ENCODE results near the gene C22orf15.

The C22orf15 gene, protein sequence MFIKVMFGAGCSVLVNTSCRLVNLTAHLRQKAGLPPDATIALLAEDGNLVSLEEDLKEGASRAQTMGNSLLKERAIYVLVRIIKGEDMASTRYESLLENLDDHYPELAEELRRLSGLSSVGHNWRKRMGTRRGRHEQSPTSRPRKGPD

DNA sequence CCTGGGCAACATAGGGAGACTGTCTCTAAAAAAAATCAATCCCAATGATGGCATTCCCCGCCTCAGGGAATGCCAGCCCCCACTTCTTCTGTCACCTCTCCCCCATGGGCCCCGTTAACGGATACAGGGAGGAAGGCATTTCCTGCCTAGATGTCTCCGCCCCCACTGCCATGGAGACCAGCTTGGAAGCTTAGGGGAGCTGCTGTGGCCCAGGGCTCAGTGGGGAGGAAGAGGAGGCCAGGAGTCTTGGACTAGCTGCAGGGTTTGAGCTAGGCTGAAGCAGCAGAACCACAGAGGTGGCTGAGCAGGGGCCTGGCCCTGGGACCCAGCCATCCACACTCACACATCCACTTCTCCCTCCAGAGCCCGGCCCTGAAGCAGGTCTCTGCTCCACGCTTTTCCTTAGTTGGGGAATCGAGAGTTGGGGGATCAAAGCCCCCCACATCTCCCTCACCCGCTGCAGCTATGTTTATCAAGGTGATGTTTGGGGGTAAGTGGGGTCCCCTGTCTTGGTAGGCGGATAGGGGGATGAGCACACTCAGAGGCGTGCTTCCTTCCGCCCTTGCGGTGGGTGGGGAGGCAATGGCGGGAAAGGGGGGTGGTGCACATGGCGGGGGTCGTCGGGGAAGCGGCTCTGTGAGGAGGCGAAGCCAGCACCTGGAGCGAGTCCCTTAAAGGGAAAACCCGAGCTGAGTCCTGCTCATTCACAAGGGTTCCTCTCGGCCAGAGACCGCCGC is at the start of gene C22orf15:
TSS of gene C22orf15 (plus strand) at position 149 of the 737 bp plus-strand sequence. CDS start at position 466, 317 bp downstream.
- no peak for DNase-seq (ENCODE audit: extremely low read depth, low read depth)
- TF ChIP-seq, protein P1, sequence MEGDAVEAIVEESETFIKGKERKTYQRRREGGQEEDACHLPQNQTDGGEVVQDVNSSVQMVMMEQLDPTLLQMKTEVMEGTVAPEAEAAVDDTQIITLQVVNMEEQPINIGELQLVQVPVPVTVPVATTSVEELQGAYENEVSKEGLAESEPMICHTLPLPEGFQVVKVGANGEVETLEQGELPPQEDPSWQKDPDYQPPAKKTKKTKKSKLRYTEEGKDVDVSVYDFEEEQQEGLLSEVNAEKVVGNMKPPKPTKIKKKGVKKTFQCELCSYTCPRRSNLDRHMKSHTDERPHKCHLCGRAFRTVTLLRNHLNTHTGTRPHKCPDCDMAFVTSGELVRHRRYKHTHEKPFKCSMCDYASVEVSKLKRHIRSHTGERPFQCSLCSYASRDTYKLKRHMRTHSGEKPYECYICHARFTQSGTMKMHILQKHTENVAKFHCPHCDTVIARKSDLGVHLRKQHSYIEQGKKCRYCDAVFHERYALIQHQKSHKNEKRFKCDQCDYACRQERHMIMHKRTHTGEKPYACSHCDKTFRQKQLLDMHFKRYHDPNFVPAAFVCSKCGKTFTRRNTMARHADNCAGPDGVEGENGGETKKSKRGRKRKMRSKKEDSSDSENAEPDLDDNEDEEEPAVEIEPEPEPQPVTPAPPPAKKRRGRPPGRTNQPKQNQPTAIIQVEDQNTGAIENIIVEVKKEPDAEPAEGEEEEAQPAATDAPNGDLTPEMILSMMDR (IDR thresholded peaks at IDR 0.05; ENCODE audit: low read depth, low read length, missing control alignments): no peak
- H3K4me3 ChIP-seq (replicated peaks; ENCODE audit: low read depth, low read length): peak within 1 kb of the TSS; percentile 25

DNA sequence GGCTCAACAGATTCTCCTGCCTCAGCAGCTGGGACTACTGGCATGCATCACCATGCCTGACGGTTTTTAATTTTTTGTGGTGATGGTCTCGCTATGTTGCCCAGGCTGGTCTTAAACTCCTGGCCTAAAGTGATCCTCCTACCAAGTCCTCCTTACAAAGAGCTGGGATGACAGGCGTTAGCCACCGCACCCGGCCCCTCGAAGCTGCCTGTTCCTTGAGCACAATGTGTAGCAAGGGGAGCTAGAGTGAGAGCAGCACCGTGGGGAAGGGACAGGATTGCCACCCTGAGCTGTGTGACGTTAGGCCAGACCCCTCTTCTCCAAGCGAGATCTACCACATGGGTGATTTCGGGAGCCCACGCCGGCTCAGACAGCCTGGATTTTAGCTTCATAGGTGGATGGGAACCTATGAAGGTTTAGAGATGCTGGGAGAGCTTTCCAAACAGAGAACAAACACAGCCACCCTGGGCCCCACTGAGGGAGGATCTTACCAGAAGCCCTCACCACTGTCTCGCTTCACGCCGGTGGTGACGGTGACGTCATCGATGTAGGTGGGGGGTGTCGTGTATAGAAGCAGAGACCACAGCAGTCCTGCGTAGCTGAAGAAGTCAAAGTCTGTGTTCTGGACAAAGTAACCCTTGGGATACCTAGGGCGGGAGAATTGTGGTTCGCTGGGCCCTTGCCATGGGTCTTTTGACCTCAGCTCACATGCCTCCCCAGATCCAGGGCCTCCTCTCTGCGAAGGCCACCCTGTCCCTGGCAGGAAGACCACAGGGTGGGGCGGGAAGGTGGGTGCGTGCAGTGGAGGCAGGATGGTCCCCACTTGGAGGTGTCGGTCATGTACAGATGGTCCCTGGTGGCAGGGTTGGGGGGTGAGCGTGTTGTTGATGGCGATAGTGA is 48.8 kb upstream of the C22orf15 start:
- H3K4me3 ChIP-seq (replicated peaks; ENCODE audit: low read depth, low read length): no peak overlapping the region
- TF ChIP-seq, protein P1 (IDR thresholded peaks at IDR 0.05; ENCODE audit: low read depth, low read length, missing control alignments): no peak
- DNase-seq (ENCODE audit: extremely low read depth, low read depth): no peak

DNA sequence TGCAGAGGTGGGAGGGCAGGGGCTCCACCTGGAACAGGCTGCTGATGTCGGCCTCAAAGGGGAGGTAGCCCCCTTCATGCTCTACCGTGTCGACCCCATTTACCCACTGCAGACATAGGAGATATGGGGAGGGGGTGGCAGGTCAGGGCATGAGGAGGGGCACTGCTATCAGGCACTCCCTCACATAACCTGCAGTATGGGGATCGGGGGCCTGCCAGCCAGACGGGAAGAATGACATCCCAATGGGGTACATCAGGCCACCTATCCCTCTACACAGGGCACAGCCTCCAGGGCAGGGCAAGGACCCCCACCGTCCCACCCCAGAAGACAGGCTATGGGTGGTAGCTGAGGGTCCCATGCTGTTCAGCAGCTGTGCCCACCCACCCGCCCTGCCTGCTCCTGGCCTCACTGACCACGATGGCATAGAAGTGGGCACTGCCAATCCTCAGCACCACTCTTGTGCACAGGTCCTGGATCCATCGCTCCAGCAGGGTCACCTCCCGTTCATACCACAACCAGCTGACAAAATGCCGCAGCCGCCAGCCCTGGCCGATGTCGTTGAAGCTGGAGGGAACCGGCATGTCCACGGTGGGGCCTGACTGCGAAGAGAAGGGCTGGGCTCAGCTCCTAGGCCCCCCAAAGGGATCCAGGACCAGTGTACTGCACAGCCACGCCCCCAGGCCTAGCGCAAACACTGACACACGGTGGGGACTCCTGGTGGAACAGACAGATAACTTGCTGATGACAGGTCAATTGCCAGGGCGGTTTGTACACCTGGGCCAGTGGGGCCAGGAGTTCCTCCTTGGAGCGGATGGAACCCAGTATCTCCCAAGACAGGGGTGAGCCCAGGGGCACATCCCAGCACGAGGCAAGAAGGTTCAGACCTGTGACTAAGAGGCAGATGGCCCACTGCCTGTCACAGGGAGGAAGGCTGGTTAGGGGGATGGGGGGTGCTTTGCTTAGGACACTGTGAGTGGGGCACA is 47.9 kb upstream of the C22orf15 start:
- TF ChIP-seq, protein P1 (IDR thresholded peaks at IDR 0.05; ENCODE audit: low read depth, low read length, missing control alignments): no peak
- DNase-seq (ENCODE audit: extremely low read depth, low read depth): no peak
- H3K4me3 ChIP-seq (replicated peaks; ENCODE audit: low read depth, low read length): no peak overlapping the region

DNA sequence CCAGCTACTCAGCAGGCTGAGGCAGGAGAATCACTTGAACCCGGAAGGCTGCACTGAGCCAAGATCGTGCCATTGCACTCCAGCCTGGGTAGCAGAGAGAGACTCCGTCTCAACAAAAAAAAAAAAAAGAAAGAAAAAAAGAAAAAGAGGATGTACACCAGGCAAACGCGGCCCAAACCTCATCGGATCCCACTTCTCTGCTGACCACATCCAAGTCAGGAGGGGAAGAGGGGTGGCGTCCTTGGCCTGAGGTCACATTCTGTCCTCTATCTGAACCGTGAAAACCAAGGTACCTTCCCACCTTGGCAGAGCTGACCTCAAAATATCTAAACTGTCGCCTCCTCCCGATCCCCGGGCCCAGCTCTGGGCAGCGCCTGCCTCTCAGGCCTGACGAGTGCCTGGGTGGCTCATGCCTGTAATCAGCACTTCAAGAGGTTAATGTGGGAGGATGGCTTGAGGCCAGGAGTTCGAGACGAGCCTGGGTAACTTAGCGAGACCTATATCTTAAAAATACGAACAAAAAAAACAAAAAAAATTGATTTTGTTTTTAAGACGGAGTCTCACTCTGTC is 46.9 kb upstream of the C22orf15 start:
- TF ChIP-seq, protein P1 (IDR thresholded peaks at IDR 0.05; ENCODE audit: low read depth, low read length, missing control alignments): no peak
- peak overlapping the region; percentile 58 for H3K4me3 ChIP-seq (replicated peaks; ENCODE audit: low read depth, low read length)
- no peak for DNase-seq (ENCODE audit: extremely low read depth, low read depth)

DNA sequence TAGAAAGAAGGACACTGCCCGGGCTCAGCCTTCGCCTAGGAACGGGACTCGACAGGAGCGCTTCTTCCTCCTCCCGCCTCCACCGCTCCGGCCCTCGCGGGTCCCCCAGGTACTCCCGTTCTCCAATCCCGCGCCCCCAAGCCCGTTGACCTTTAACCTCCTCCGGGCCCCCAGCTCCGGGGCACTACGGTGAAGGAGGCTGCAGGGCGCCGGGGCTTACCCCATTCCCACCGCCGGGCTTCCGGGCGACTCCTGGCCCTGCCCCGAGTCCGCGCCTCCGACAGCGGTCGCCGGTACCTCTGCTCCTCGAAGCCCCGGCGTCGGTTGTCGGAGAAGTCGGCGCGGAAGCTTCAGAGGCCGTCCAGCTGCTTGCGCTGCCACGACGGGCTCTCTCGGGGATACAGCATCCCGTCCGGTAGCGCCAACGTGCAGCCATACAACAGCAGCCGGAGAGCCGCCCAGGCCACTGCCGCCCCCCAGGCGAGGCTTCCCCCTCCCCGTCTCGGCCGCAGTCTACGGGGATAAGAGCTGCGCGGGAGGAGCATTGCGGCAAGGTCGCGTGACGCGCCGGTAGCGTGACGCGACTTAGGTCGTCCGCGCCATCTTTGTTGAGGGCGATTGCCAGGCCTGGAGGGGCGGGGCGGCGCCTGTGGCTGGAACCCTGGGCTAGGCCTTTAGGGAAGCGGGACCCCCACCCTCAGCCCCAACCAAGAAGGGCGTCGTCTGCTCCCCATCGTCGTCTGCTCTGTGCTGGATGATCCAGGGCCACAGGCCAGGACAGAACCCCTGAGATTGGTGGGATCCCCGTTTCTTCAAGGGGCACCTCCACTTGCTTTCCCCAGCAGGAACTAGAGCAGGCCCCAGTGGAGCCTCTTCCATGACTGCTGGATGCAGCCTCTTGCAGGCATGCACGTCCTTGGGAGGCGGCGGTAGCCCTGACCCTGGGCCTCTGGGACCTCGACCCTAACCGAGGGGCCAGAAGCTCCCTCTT is 45.7 kb upstream of the C22orf15 start:
- peak; percentile 40 for DNase-seq (ENCODE audit: extremely low read depth, low read depth)
- peak overlapping the region; percentile 58 for H3K4me3 ChIP-seq (replicated peaks; ENCODE audit: low read depth, low read length)
- TF ChIP-seq, protein P1 (IDR thresholded peaks at IDR 0.05; ENCODE audit: low read depth, low read length, missing control alignments): no peak

Data from HFF-Myc (cell line).